Esophagus muscularis mucosa (tissue), 4 donors: ENCODE data around the gene TRAF3. TPM values are rescaled to one million over a fixed set of nuclear protein-coding genes. Genes with fewer than 3 reads are reported as not detected.
"Not testable (repeated sequence)": the region's sequence is repeated elsewhere in the genome, so short reads cannot be mapped to it uniquely, and the experiment has no call there.

Experiments used
- DNase-seq: peaks from one replicate; pipeline ENCODE4 v3.0.0-alpha.2; 2017; ENCODE audit errors: extremely low spot score
- H3K27ac ChIP-seq, 4 donors: fragments of 200-600 bp; sonication (generic); replicated peaks in 1 of 4; 1 replicate in 3 of 4; 2 replicates in 1 of 4; pipeline ENCODE4 v1.5.1; 2016 to 2019; ENCODE audit warnings: mild to moderate bottlenecking in 1 of 4
- H3K27me3 ChIP-seq, 4 donors: fragments of 200-600 bp; sonication (generic); one replicate each; pipeline versions ENCODE4 v1.5.1 to v1.6.0; 2016 to 2019
- H3K36me3 ChIP-seq, 4 donors: fragments of 200-600 bp; sonication (generic); one replicate each; pipeline ENCODE4 v1.5.1; 2016 to 2019
- H3K4me1 ChIP-seq, 4 donors: fragments of 200-600 bp; sonication (generic); one replicate each; pipeline ENCODE4 v1.5.1; 2016 to 2019
- H3K4me3 ChIP-seq, 4 donors: fragments of 200-600 bp; sonication (generic); 1 replicate in 2 of 4; 2 replicates in 2 of 4; pipeline ENCODE4 v1.5.1; 2016 to 2019; ENCODE audit warnings: mild to moderate bottlenecking in 4 of 4, moderate library complexity in 1 of 4
- H3K9me3 ChIP-seq, 4 donors: fragments of 200-600 bp; sonication (generic); 1 replicate in 3 of 4; 2 replicates in 1 of 4; pipeline ENCODE4 v1.5.1; 2016 to 2019
- CTCF ChIP-seq, 3 experiments: fragments of 200-600 bp in 2 of 3; fragments of 450-650 bp in 1 of 3; sonication (generic) in 2 of 3; IDR thresholded peaks; one replicate each; pipeline ENCODE4 v1.5.1; 2017 to 2019; ENCODE audit warnings: antibody characterized with exemption in 3 of 3, mild to moderate bottlenecking in 2 of 3, moderate library complexity in 1 of 3
- EP300 ChIP-seq: sonication (generic); formaldehyde crosslinking; IDR thresholded peaks from one replicate; pipeline ENCODE4 v1.6.1; 2017; ENCODE audit warnings: antibody characterized with exemption
- POLR2A ChIP-seq: fragments of 450-650 bp; IDR thresholded peaks from one replicate; pipeline ENCODE4 v1.6.1; 2017; ENCODE audit warnings: antibody characterized with exemption, moderate library complexity, mild to moderate bottlenecking, low read depth
- POLR2AphosphoS5 ChIP-seq, 2 donors: sonication (generic); formaldehyde crosslinking; IDR thresholded peaks; one replicate each; pipeline ENCODE4 v1.6.1; 2017; ENCODE audit warnings: antibody characterized with exemption in 2 of 2
- WGBS: methylation state at CpG from one replicate; pipeline ENCODE4 v1.1.5; 2018; 5-methylcytosine and 5-hydroxymethylcytosine counted together
- intact Hi-C: fragments of 100-400 bp; cut with DNase I; formaldehyde crosslinking; loops from one replicate; pipeline ENCODE4 v1.15.1; 2023
- total RNA-seq, 4 donors: library from RNA; depleted of rRNA; stranded (reverse); fragments of >200 nt; gene quantifications; one replicate each; pipeline versions ENCODE4 v1.1.0 to v1.2.1, GENCODE V29; 2016

TRAF3 gene
- total RNA-seq, 4 donors from 2014 or later: 9.6 to 19.1 (median 17.5) TPM

DNA sequence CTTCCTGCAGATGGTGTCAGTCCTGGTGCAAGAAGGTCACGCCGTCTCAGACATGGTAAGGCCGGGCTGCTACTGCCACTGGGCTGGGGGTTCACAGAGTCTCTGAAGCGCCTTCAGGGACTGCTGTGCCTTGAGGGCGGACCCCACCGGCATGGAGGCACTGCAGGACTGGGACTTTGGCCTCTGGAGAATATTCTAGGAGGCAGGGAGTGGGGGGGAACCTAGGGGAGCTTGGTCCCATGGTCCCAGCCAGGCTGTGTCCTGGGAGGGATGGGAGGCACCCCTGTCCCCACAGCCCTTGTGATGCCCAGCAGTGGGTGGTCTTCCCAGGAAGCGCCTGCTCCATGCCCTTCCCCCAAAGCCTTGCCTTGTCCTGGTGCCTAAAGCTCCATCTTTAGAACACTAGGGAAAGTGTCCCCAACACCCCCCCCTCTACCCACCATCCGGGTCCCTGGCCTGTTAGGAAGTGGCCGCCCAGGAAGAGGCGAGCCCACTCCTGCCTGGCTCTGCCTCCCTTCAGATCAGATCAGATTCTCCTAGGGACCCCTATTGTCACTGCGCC is 146.8 kb downstream of the TRAF3 start:
- TF ChIP-seq POLR2A: no peak
- TF ChIP-seq POLR2AphosphoS5 (IDR thresholded peaks at IDR 0.05): no peak
- TF ChIP-seq CTCF (IDR thresholded peaks at IDR 0.05): no peak
- TF ChIP-seq EP300: no peak
- Histone ChIP-seq H3K36me3 (no peaks in the 10 kb centered on the region), H3K4me1 (peaks cover 23 to 32% (median 29%) of the 10 kb centered on the region in 4 donors), H3K9me3 (no peaks in the 10 kb centered on the region), H3K27ac (no peak overlapping the region), H3K27me3 (peaks cover 3 to 68% (median 30%) of the 10 kb centered on the region in 4 donors), H3K4me3 (no peak overlapping the region)
- WGBS: 76% methylated on average over 4 of the region's 11 CpGs
- intact Hi-C loops: no loop called here
- no peak for DNase-seq

DNA sequence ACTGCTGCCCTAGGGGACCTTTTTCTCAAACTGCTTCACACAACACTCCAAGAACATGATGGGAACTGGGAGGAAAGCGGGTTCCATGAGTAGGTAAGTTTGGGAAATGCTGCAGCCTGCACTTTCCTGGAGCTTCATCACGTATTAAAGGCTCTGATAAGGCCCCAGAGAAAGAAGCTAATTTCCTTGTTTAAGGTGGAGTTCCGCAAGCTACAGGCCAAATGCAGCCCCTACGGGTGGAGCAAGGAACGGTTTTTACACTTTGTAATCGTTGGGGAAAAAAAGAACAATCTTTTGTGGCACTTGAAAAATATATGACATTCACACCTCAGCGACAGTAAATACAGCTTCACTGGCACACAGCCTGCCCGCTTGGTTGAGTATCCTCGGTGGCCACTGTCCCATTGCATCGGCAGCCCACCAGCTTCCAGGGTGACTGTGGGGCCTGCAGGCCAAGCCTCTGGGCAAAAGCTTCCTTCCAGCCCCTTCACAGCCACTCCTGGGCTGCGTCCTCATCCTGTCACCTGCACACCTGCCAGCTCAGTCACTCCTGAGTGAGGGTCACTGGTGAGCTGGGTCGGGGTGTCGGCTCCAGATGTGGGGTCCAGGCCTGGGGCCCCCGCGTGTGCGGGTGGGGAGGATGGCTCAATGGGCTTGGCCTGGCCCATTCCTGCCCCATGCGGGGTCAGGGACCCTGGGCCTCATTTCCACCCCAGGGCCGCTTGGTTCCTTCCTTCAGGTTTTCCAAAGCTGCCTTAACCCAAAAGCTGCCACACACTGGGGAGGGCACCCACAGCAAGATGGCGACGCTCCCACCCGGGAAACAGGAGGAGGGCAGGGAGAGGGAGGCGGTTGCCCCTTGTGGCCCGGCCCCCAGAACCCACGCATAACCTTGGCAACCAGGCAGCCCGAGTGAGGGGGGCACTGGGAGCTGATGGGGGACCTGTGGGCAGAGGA is 147.7 kb downstream of the TRAF3 start:
- TF ChIP-seq CTCF (IDR thresholded peaks at IDR 0.05): no peak
- H3K27ac ChIP-seq: no peak overlapping the region
- H3K4me1 ChIP-seq: peaks cover 32 to 41% (median 38%) of the 10 kb centered on the region in 4 donors
- WGBS: 89% methylated on average over 12 of the region's 25 CpGs
- H3K36me3 ChIP-seq: no peaks in the 10 kb centered on the region
- H3K27me3 ChIP-seq: peaks cover 12 to 77% (median 39%) of the 10 kb centered on the region in 4 donors
- DNase-seq: no peak
- intact Hi-C loops: no loop called here
- H3K9me3 ChIP-seq: no peaks in the 10 kb centered on the region
- no peak overlapping the region for H3K4me3 ChIP-seq

GRCh38 chr14:102925646-102926045 is 148.4 kb downstream of the TRAF3 start:
- 78% methylated on average over 11 of the region's 11 CpGs for WGBS
- intact Hi-C loops: no loop called here
- H3K27ac ChIP-seq: no peak overlapping the region
- peaks cover 17 to 80% (median 47%) of the 10 kb centered on the region in 4 donors for H3K27me3 ChIP-seq
- no peak for TF ChIP-seq EP300
- TF ChIP-seq POLR2A: no peak
- no peak for TF ChIP-seq CTCF (IDR thresholded peaks at IDR 0.05)
- no peak for TF ChIP-seq POLR2AphosphoS5 (IDR thresholded peaks at IDR 0.05)
- H3K4me3 ChIP-seq: no peak overlapping the region
- DNase-seq: no peak
- no peaks in the 10 kb centered on the region for H3K9me3 ChIP-seq
- peaks cover 38 to 48% (median 46%) of the 10 kb centered on the region in 4 donors for H3K4me1 ChIP-seq
- no peaks in the 10 kb centered on the region for H3K36me3 ChIP-seq

GRCh38 chr14:102926104-102926503 is 148.9 kb downstream of the TRAF3 start:
- no peaks in the 10 kb centered on the region for H3K9me3 ChIP-seq
- DNase-seq: no peak
- H3K27me3 ChIP-seq: peaks cover 17 to 85% (median 50%) of the 10 kb centered on the region in 4 donors
- TF ChIP-seq POLR2AphosphoS5 (IDR thresholded peaks at IDR 0.05) (no peak), EP300 (no peak), CTCF (IDR thresholded peaks at IDR 0.05) (no peak), POLR2A (no peak)
- H3K36me3 ChIP-seq: no peaks in the 10 kb centered on the region
- H3K4me1 ChIP-seq: peaks cover 38 to 51% (median 49%) of the 10 kb centered on the region in 4 donors
- intact Hi-C loops: no loop called here
- WGBS: 77% methylated on average over 12 of the region's 12 CpGs
- H3K27ac ChIP-seq: no peak overlapping the region
- no peak overlapping the region for H3K4me3 ChIP-seq

GRCh38 chr14:102926840-102927239 is 149.6 kb downstream of the TRAF3 start:
- H3K4me3 ChIP-seq, H3K27ac ChIP-seq, intact Hi-C loops, H3K36me3 ChIP-seq, H3K9me3 ChIP-seq, DNase-seq: not testable (repeated sequence)
- peaks cover 38 to 52% (median 49%) of the 10 kb centered on the region in 4 donors for H3K4me1 ChIP-seq
- 94% methylated on average over 10 of the region's 10 CpGs for WGBS
- H3K27me3 ChIP-seq: peaks cover 17 to 85% (median 50%) of the 10 kb centered on the region in 4 donors
